Bronchial epithelial cell (primary cell): ENCODE data around the gene NMNAT1. TPM values are rescaled to one million over a fixed set of nuclear protein-coding genes. Genes with fewer than 3 reads are reported as not detected.
A peak's percentile ranks its signal among the peaks of the same experiment; 100 is the strongest.

Experiments
- DNase-seq: peaks from one replicate; pipeline ENCODE4 v3.0.0-alpha.2; 2010; ENCODE audit warnings: low read depth
- FAIRE-seq: peaks from 2 replicates; lab custom pipeline; 2011; peaks lifted over from hg19 to GRCh38; lab: Jason Lieb, UNC
- H3K27me3 ChIP-seq: 2 replicates; pipeline ENCODE4 v1.5.1; 2011; ENCODE audit warnings: low read length; ENCODE audit not compliant: control insufficient read depth, insufficient read depth
- H3K36me3 ChIP-seq: 2 replicates; pipeline ENCODE4 v1.5.1; 2011; ENCODE audit warnings: low read length; ENCODE audit not compliant: control insufficient read depth, insufficient read depth
- H3K4me3 ChIP-seq: 2 replicates; pipeline ENCODE4 v1.5.1; 2011; ENCODE audit warnings: mild to moderate bottlenecking, low read depth, low read length, control low read depth
- total RNA-seq: library from RNA; depleted of rRNA; stranded (reverse); fragments of >200 nt; gene quantifications from 2 replicates; pipeline ENCODE4 v1.2.1, GENCODE V29; 2014
- TF ChIP-seq, protein P1 (sequence below): IDR thresholded peaks from 2 replicates; pipeline ENCODE4 v1.5.1; 2011; ENCODE audit warnings: mild to moderate bottlenecking, moderate library complexity, low read length, control low read depth, inconsistent platforms; ENCODE audit not compliant: insufficient read depth, severe bottlenecking

NMNAT1 gene
- 13.2 and 15.1 TPM in 2 replicates for total RNA-seq

DNA sequence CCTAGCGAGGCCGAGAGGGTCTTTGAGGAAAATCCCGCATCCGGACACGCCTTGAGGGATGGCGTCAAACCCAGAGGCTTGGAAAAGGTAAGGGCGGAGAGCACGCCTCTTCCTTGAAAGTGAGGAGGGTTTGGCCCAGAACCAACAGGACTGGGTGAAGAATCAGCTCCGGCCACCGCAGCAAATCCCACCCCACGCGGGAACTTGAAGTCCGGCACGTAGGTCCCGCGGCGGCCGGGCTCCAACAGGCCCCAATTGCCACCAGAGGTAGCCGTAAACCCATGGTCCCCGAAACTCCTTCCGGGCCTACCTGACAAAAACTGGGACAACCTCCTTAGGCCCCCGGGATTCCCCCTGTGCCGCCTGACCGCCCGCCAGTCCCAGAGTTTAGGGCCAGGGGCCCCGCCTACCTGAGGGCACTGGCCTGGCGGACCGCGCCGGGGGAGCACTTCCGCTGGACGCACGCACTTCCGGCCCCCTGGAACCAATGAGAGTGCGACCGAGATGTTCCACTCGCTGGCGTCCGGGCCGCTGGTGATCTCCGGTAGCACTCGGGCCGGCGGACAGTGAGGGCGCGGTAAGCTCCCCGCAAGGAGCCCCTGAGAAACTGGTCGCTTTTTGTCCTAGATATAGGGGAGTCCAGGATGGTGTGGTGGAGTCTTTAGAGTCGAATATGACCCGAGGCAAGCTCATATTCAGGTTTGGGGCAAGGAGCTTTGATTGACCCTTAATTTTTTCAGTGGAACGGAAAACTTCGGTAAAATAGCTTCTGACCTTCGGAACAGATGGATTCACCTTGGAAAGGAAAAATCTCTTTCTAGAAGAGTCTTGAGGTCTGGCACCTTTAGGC is at the start of gene NMNAT1, which contains the start of gene LZIC:
TSS of gene NMNAT1 (plus strand) at position 537 of the 850 bp plus-strand sequence. CDS start 28,599 bp downstream, outside the sequence.
TSS of gene LZIC (minus strand) at position 453 of the 850 bp plus-strand sequence. CDS start 6,772 bp downstream, outside the sequence.
- FAIRE-seq (no peak), DNase-seq (peak; percentile 83)
- Histone ChIP-seq H3K27me3 (no peaks in the 10 kb centered on the region), H3K4me3 (peak within 1 kb of the TSS; percentile 64), H3K36me3 (peaks cover 2% of the 10 kb centered on the region)
- TF ChIP-seq, protein P1, sequence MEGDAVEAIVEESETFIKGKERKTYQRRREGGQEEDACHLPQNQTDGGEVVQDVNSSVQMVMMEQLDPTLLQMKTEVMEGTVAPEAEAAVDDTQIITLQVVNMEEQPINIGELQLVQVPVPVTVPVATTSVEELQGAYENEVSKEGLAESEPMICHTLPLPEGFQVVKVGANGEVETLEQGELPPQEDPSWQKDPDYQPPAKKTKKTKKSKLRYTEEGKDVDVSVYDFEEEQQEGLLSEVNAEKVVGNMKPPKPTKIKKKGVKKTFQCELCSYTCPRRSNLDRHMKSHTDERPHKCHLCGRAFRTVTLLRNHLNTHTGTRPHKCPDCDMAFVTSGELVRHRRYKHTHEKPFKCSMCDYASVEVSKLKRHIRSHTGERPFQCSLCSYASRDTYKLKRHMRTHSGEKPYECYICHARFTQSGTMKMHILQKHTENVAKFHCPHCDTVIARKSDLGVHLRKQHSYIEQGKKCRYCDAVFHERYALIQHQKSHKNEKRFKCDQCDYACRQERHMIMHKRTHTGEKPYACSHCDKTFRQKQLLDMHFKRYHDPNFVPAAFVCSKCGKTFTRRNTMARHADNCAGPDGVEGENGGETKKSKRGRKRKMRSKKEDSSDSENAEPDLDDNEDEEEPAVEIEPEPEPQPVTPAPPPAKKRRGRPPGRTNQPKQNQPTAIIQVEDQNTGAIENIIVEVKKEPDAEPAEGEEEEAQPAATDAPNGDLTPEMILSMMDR: no peak

DNA sequence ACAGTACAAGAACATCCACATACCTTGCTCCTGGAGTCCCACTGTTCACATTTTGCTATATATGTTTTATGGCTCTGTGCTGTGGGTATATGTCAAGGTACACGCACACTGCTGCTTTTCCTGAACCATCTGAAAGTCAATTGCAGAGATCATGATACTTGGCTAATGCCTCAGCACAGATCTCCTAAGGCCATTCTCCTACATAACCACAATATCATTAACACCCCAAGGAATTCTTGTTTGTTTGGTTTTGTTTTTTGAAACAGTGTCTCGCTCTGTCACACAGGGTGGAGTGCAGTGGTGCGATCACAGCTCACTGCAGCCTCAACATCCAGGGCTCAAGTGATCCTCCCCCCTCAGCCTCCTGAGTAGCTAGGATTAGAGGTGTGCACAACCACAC is 49.2 kb upstream of the NMNAT1 start:
- peaks cover 3% of the 10 kb centered on the region for H3K36me3 ChIP-seq
- no peak overlapping the region for H3K4me3 ChIP-seq
- DNase-seq: peak; percentile 57
- no peaks in the 10 kb centered on the region for H3K27me3 ChIP-seq
- no peak for FAIRE-seq
- TF ChIP-seq, protein P1: no peak

DNA sequence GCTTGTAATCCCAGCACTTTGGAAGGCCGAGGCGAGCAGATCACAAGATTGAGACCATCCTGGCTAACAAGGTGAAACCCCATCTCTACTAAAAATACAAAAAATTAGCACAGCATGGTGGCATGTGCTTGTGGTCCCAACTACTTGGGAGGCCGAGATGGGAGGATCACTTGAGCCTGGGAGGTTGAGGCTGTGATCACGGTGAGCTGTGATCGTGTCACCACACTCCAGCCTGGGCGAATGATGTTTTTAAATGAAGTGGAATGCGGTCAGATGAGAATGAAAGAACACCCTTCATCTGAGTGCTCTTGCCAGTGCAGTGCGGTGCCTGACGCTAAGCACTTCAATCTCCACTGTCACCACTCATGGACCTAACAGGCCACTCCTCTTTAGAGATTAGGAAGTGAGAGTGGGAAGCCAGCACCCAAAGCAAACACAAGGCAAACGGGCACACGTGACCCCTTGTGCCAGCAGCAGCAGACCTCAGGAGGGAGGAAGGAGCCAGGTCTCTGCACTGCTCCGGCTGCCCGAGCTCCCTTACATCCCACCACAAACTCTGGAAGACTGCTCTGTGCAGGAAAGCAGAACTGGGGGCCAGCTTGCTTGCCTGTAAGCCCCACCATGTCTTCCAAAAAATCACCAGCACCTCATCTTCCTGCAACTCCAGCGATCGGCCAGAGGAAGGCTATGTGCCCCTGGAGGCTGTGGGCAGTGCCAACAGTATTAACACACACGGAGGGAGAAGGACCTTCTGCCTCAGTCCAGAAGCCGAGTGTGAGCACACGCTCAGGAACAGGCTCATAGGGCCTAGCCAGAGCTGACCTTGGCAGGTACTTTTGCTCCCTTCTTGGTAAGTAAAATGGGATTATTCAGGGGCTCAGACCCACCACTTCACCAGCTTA is 42.9 kb upstream of the NMNAT1 start:
- TF ChIP-seq, protein P1: no peak
- no peak overlapping the region for H3K4me3 ChIP-seq
- H3K27me3 ChIP-seq: no peaks in the 10 kb centered on the region
- no peak for DNase-seq
- H3K36me3 ChIP-seq: no peaks in the 10 kb centered on the region
- FAIRE-seq: no peak

DNA sequence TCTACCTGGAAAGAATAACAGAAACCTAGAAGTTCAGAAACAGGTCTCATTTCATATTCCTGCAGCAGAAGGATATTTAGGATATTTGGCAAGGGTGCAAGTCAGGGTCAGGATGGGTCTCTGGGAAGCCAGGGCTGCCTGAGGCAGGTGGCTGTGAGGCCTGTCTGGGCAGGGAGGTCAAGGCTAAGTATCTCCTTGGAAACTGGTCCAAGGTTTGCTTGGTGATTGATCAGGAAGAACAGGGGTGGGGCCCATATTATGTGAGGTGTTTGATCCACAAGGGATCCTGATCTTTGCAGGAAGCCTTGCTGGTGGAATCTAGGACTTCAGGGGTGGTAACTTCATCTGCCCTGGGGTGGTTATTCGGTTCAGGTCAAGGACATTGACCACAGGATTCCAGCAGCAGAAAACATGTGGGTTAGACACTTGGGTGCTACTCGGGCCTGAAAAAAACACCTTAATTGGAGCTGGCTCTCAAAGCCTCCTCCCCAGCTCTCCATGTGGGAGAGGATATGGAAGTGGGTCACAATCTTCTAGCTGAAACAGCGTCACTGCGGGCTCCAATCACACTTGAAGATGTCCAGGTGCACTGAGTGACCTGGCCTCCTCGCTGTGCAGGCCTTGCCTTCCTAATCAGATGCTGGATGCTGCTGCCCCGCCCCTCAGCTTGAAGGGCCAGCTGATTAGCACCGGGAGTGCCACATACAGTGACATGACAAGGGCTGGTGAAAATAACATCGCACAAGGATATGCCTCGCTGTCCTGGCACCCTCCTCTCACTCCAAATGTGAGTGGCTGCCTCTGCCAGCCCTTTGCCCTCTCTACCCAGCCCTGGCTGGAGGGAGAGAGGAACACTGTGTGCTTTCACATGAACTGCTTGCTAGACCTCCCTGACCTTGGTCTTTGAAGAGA is 41.9 kb upstream of the NMNAT1 start:
- no peaks in the 10 kb centered on the region for H3K27me3 ChIP-seq
- TF ChIP-seq, protein P1: no peak
- no peak for DNase-seq
- FAIRE-seq: no peak
- no peak overlapping the region for H3K4me3 ChIP-seq
- no peaks in the 10 kb centered on the region for H3K36me3 ChIP-seq

DNA sequence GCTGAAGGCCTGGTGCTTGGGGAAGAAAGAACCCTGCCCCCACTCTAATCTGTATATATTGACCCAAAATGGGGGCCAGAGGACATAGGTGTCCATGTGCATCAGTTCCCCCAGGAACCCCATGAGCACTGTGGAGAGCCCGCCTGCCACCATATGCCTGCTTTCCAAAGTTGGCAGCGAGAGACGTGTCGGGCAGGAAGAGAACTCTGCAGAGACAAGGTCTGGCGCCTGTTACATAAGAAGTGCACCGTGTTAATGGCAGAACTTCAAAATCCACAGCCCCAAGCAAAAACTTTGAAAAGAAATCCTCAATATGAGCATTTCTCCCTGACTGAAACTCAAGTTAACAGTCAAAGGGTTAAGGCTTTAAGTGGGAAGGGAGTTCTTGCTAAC is 41.2 kb upstream of the NMNAT1 start:
- DNase-seq (no peak), FAIRE-seq (no peak)
- Histone ChIP-seq H3K27me3 (no peaks in the 10 kb centered on the region), H3K36me3 (no peaks in the 10 kb centered on the region), H3K4me3 (no peak overlapping the region)
- TF ChIP-seq, protein P1: no peak
